HPDE6-E6E7 (cell line): ENCODE results near the gene ARHGEF17.

Experiments used
- DNase-seq: peaks from one replicate; pipeline ENCODE4 v3.0.0; 2011; ENCODE audit warnings: missing footprints; ENCODE audit errors: extremely low spot score

ARHGEF17 gene

GRCh38 chr11:73356979-73357860, 49.1 kb downstream of the ARHGEF17 start:
- no peak for DNase-seq

GRCh38 chr11:73358071-73358470, 50.0 kb downstream of the ARHGEF17 start:
- DNase-seq: no peak

DNA sequence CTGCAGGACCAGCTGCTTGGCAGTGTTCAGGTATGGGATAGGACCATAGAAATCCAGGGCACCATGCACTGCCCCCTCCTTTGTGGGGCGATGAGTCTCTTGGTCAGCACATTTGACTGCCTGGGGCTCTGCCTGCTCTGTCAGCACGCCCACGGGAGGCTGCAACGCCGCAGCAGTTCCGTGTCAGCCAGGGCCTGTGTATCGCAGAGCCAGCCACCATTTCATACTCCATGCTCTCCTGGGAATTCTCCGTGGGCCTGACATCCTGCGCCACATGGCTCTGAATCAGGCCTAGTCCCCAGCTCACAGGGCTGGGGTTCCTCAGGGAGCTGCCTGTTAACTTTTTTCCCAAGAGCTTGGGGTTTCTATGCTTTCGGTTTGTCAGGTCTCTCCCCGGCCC, 51.3 kb downstream of the ARHGEF17 start:
- no peak for DNase-seq

- no peak for DNase-seq
These were observed 52.1 kb downstream of the ARHGEF17 start for GRCh38 chr11:73359930-73360742.

DNA sequence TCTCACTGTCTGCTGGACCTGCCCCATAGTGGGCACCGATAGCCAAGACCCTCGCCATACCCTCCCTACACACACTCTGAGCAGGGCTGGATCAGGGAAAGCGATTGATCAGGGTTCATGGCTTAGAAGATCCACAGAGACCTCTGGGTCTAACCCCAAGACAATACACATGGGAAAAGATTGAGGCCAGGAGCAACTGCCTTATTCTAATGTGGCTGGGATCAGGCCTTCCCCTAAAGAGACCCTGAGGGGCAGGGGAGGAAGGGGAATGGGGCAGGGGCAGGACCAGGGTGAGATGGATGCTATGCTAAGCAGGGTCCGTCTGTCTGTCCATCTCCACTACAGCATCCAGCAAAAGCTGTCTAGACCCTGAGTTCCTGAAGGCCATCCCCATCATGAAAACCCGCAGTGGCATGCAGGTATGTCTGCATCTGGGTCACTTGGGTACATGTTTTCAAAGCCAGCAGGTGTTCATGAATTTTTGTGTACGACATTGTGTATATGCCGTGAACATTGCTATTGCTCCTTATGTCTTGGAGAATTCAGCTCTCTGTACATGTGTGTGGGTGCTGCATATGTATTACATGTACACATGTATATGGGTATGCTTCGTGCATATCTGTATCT, 52.8 kb downstream of the ARHGEF17 start:
- DNase-seq: no peak

- no peak for DNase-seq
These were observed 54.1 kb downstream of the ARHGEF17 start for GRCh38 chr11:73361953-73362776.

- DNase-seq: no peak
These were observed 55.1 kb downstream of the ARHGEF17 start for GRCh38 chr11:73363147-73363546.

DNA sequence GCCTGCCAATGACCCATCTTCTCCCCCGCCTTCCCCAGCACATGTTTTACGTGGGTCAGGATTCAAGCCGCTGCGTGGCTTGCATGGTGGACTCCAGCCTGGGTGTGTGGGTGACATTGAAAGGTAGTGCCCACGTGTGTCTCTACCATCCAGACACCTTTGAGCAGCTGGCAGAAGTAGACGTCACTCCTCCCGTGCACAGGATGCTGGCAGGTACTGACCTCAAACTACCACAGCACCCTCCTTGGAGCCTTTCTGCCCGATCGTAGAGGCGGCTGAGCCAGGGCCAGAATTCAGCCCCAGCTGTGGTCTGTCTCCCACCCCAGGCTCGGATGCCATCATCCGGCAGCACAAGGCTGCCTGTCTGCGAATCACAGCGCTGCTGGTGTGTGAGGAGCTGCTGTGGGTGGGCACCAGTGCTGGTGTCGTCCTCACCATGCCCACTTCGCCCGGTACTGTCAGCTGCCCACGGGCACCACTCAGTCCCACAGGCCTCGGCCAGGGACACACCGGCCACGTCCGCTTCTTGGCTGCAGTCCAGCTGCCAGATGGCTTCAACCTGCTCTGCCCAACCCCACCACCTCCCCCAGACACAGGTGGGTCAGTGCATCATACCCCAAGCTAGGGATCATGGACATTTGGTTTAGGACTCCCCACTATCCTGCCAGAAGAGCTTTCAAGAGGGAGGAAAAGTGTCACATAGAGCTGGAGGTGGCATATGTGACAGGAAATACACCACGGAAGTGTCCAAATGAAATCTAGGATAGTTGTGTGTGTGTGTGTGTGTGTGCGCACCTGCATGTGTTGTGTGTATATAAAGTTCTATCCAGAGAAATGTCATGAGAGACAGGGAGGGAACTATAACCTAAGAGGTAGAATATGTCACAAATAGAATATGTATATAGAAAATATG, 57.5 kb downstream of the ARHGEF17 start:
- no peak for DNase-seq

DNA sequence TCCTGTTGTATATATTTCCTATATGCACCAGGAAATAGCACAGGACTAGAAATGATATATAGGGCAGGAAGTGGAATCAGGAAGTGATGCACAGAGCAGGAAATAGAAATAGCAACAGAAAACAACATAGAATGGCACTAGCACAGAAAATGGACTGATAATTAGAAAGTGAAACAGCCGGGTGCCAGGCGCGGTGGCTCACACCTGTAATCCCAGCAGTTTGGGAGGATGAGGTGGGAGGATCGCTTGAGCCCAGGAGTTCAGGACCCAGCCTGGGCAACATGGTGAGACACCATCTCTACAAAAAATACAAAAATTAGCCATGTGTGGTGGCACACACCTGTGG, 58.2 kb downstream of the ARHGEF17 start:
- no peak for DNase-seq

DNA sequence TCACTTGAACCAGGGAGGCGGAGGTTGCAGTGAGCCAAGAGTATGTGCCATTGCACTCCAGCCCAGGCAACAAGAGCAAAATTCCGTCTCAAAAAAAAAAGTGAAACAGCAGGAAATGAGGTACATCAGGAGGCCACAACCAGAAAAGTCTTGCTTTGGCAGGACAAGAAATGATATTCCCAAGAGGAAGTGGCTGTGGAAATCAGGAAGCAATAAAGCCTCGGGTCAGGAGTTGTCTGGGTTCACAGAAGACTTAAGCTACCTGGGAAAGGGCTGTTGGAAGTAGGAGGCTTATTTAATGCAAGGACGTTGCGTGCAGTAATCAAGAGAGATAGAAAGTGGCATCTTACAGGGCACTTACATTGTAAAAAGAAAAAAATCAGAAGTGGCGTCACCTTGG, 58.9 kb downstream of the ARHGEF17 start:
- DNase-seq: no peak

- no peak for DNase-seq
These were observed 59.5 kb downstream of the ARHGEF17 start for GRCh38 chr11:73367482-73368024.

GRCh38 chr11:73372375-73372993, 64.4 kb downstream of the ARHGEF17 start:
- DNase-seq: no peak

DNA sequence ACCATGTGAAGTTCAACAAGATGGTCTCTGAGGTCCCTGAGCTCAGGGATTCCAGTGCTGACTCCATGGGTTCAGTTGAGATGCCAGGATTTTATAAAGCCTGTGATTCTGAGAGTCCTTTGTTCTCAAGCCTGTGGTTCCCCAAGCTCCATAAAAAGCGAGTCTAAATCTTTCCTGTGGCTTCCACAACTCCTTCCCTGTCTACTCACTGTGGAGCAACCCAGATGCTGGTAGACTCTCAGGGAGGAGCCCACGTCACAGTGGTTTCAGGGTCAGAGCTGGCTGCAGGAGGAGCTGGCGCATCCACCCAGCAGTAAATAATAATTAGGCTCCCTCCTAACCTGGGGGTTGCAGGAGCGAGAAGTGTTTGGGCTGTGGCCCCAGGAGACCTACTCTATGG, 66.1 kb downstream of the ARHGEF17 start:
- DNase-seq: no peak

DNA sequence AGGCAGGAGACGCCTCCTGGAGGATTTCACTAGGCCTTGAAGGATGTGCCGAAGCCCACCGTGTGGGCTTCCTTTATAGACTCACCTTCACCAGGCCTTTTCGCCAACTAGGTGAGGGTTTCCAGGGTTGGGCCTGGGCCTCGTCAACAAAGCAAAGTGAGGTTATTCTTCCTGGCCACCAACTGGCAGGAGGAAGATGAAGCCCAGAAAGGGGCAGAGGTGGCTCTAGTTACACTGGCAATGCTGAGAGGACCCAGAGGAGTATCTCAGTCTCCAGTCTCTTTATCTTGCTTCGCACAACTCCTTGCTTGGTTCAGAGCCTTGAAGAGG, 67.7 kb downstream of the ARHGEF17 start:
- DNase-seq: no peak

DNA sequence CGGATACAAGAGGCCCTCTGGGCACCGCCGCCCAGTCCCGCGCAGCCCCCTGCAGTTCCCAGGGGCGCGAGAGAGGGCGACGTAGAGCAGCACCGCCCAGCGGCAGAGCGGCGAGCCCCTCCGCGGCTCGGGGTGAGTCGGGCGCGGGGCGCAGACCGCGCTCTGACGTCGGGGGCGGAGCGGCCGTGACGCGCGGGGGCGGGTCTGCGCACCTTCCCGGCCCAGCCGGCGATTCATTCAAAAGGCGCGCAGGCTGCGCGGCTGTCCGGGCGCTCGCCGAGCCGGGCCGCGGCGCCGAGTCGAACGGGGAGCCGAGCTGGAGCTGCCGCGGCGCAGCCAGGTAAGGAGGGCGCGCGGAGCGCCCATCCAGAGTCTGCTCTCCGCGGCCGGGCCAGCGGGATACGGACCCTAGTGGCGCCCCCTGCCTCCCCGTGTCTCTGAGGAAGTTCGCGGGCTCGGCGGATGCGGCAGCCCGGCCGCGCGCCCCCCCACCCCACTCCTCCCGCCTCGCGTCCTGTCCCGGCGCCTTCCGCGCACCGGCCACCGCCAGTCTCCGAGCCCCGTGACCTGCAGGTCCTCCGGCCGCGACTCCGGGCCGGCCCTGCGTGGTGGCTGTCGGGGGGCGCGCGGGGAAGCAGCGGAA, 68.2 kb downstream of the ARHGEF17 start, which contains the start of gene RELT:
Gene RELT, plus strand, starts transcription at position 240 of the 643 bp plus-strand sequence. CDS start 12,738 bp downstream, outside the sequence.
- DNase-seq: peak; percentile 95

- peak; percentile 74 for DNase-seq
These were observed 68.9 kb downstream of the ARHGEF17 start for GRCh38 chr11:73376803-73377629.

DNA sequence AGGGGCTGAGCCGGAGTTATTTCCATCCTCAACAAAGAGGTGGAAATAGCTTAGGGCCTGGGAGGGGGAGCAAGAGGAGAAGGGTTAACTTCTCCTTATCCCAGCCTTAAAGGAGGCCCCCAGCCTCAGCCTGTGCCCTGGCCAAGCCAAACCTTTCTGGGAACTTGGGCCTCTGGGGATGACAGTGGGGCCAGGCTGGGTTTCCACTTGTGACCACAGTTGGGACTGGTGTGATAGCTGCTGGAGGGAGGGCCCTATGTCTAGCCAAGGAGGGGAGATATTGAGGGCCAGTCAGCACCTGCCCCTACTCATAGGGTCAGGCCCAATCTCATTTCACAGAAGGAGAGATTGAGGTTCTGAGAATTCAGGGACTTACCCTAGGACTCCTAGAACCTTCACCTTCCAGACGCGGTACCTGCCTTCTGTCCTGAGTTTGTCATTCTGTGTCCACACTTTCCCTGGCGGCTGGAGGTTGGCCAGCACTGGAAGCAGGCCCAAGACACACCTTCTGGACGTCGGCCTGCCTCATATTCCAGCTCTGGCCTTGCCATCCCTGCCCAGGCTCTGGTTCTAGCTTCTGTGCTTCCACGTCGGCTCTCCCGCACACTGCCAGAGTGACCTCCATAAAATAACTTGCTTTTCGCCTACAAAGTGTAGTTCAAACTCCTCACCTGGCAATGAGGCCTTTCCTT, 71.3 kb downstream of the ARHGEF17 start:
- DNase-seq: no peak

GRCh38 chr11:73380331-73380730, 72.3 kb downstream of the ARHGEF17 start:
- DNase-seq: no peak
